ENCODE data around the gene CTR9. TPM values are rescaled to one million over a fixed set of nuclear protein-coding genes. Genes with fewer than 3 reads are reported as not detected.

Gene CTR9
- polyA plus RNA-seq, result 13.4 and 19.8 TPM in 2 replicates

GRCh38 chr11:10750838-10751580 lies at the start of gene CTR9:
Gene CTR9, plus strand, starts transcription at chr11:10751246. Its CDS starts 167 bp downstream, at chr11:10751413.

GRCh38 chr11:10808553-10809372 lies 57.7 kb downstream of the CTR9 start, which contains the start of gene EIF4G2:
Gene EIF4G2, minus strand, starts transcription at chr11:10808926.

Other genes starting within 250 kb of the CTR9 start
- 26.2 and 31.8 TPM in 2 replicates for gene RNF141, start 210.1 kb upstream of the CTR9 start, polyA plus RNA-seq
- gene LYVE1, start 182.6 kb upstream of the CTR9 start, polyA plus RNA-seq, result not detected in 2 replicates
- gene IRAG1, start 57.5 kb upstream of the CTR9 start, polyA plus RNA-seq, result 1.3 and 2.3 TPM in 2 replicates
- gene EIF4G2, start 57.7 kb downstream of the CTR9 start, polyA plus RNA-seq, result 288 and 293 TPM in 2 replicates
- 48.4 and 56.3 TPM in 2 replicates for gene ZBED5, start 106.8 kb downstream of the CTR9 start, polyA plus RNA-seq